Cardiac muscle cell (in vitro differentiated cells and primary cell): Measurements from ENCODE around the gene MCAM. TPM values are rescaled to one million over a fixed set of nuclear protein-coding genes. Genes with fewer than 3 reads are reported as not detected.

Experiments
- DNase-seq, 2 donors: peaks; one replicate each; pipeline versions ENCODE4 v3.0.0 to v3.0.0-alpha.2; 2010 to 2017; ENCODE audit warnings: low read depth in 1 of 2, low spot score in 1 of 2
- H3K27ac ChIP-seq: fragments of 200-600 bp; sonication (generic); 2 replicates; pipeline ENCODE4 v1.5.1; 2016
- H3K27me3 ChIP-seq: fragments of 200-600 bp; sonication (generic); 2 replicates; pipeline ENCODE4 v1.6.0; 2016; ENCODE audit warnings: control low read depth
- H3K36me3 ChIP-seq: fragments of 200-600 bp; sonication (generic); 2 replicates; pipeline ENCODE4 v1.5.1; 2016; ENCODE audit warnings: control low read depth
- H3K4me1 ChIP-seq: fragments of 200-600 bp; sonication (generic); 2 replicates; pipeline ENCODE4 v1.8.1; 2017; ENCODE audit warnings: low read depth, mild to moderate bottlenecking, mixed run types
- H3K4me3 ChIP-seq: fragments of 200-600 bp; sonication (generic); 2 replicates; pipeline ENCODE4 v1.5.1; 2016; ENCODE audit warnings: mild to moderate bottlenecking
- H3K9me3 ChIP-seq: fragments of 200-600 bp; sonication (generic); 2 replicates; pipeline ENCODE4 v1.5.1; 2017; ENCODE audit warnings: low read depth, mild to moderate bottlenecking, control low read depth
- polyA plus RNA-seq: library from polyadenylated mRNA; unstranded; fragments of >200 nt; fragmentation: Nextera tagmentation; extraction: Ambion mirVana; gene quantifications from 2 replicates; pipeline ENCODE4 v1.2.1, GENCODE V29; 2016
- total RNA-seq: library from RNA; depleted of rRNA; stranded (reverse); fragments of >200 nt; gene quantifications from 2 replicates; pipeline ENCODE4 v1.2.3, GENCODE V29; 2016
- TF ChIP-seq, protein P1 (sequence below): IDR thresholded peaks from 2 replicates; pipeline ENCODE4 v1.5.1; 2012; ENCODE audit warnings: low read depth, mild to moderate bottlenecking, low read length

MCAM gene
- total and polyA plus RNA-seq, 2 experiments from 2014 or later: 13.8 to 49.3 TPM

- TF ChIP-seq, protein P1, sequence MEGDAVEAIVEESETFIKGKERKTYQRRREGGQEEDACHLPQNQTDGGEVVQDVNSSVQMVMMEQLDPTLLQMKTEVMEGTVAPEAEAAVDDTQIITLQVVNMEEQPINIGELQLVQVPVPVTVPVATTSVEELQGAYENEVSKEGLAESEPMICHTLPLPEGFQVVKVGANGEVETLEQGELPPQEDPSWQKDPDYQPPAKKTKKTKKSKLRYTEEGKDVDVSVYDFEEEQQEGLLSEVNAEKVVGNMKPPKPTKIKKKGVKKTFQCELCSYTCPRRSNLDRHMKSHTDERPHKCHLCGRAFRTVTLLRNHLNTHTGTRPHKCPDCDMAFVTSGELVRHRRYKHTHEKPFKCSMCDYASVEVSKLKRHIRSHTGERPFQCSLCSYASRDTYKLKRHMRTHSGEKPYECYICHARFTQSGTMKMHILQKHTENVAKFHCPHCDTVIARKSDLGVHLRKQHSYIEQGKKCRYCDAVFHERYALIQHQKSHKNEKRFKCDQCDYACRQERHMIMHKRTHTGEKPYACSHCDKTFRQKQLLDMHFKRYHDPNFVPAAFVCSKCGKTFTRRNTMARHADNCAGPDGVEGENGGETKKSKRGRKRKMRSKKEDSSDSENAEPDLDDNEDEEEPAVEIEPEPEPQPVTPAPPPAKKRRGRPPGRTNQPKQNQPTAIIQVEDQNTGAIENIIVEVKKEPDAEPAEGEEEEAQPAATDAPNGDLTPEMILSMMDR: no peak
- H3K36me3 ChIP-seq: no peaks in the 10 kb centered on the region
These were observed 12.4 kb upstream of the MCAM start for GRCh38 chr11:119329320-119329719.

GRCh38 chr11:119324189-119324588 lies 7.3 kb upstream of the MCAM start:
- DNase-seq: no peak
- H3K36me3 ChIP-seq: no peaks in the 10 kb centered on the region
- H3K27me3 ChIP-seq: no peaks in the 10 kb centered on the region
- H3K27ac ChIP-seq: peak overlapping the region; percentile 77
- TF ChIP-seq, protein P1: no peak
- no peaks in the 10 kb centered on the region for H3K9me3 ChIP-seq
- peaks cover 33% of the 10 kb centered on the region for H3K4me1 ChIP-seq
- H3K4me3 ChIP-seq: no peak overlapping the region

More at GRCh38 chr11:119329320-119329719, 12.4 kb upstream of the MCAM start:
- DNase-seq: no peak
- Histone ChIP-seq H3K4me1 (peaks cover 4% of the 10 kb centered on the region), H3K27me3 (no peaks in the 10 kb centered on the region), H3K9me3 (no peaks in the 10 kb centered on the region), H3K4me3 (no peak overlapping the region), H3K27ac (no peak overlapping the region)

GRCh38 chr11:119323532-119324033 lies 6.7 kb upstream of the MCAM start:
- Histone ChIP-seq H3K4me3 (no peak overlapping the region), H3K4me1 (peaks cover 39% of the 10 kb centered on the region), H3K27me3 (no peaks in the 10 kb centered on the region), H3K36me3 (no peaks in the 10 kb centered on the region), H3K9me3 (no peaks in the 10 kb centered on the region), H3K27ac (peak overlapping the region; percentile 77)
- DNase-seq: peak; percentile 78 to 92
- TF ChIP-seq, protein P1: peak; percentile 79

DNA sequence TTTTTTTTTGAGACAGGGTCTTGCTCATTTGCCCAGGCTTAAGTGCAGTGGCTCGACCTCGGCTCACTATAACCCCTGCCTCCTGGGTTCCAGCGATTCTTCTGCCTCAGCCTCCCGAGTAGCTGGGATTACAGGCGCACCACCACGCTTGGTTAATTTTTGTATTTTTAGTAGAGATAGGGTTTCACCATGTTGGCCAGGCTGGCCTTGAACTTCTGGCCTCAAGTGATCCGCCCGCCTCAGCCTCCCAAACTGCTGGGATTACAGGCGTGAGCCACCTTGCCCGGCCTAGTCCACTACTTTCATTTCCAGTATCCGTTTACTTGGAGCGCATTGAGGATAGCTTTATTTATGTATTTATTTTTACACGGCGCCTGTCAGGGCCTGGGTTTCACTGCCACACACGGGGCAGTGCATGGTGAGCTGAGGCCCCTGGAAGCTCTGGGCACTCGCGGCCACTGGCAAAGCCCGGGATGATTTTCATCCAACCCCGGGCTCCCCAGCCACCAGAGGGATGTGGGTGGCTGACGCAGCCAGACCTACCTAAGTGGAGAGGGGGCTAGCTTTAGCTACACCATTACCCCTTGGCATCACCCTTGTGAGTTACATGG lies 6.1 kb upstream of the MCAM start:
- H3K9me3 ChIP-seq: no peaks in the 10 kb centered on the region
- TF ChIP-seq, protein P1: no peak
- H3K4me1 ChIP-seq: peaks cover 44% of the 10 kb centered on the region
- no peaks in the 10 kb centered on the region for H3K27me3 ChIP-seq
- no peak for DNase-seq
- no peak overlapping the region for H3K27ac ChIP-seq
- no peaks in the 10 kb centered on the region for H3K36me3 ChIP-seq
- no peak overlapping the region for H3K4me3 ChIP-seq

DNA sequence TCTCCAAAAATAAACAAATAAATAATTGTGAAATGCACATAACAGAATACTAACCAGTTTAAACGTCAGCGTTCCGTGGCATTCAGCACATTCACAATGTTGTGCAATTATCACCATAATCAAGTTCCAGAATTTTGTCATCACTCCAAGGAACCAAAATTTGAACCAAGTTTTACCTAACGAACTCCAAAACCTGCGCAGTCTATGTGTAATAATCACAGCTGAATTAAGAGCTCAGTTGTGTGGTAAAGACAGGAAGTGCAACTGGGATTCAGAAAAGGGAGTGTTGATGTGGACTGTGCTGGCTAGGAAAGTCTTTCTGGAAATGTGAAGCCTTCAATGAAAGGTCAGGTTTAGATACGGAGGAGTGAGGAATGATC lies 5.4 kb upstream of the MCAM start:
- no peak overlapping the region for H3K4me3 ChIP-seq
- H3K4me1 ChIP-seq: peaks cover 51% of the 10 kb centered on the region
- no peaks in the 10 kb centered on the region for H3K9me3 ChIP-seq
- H3K27me3 ChIP-seq: no peaks in the 10 kb centered on the region
- TF ChIP-seq, protein P1: no peak
- H3K27ac ChIP-seq: no peak overlapping the region
- no peaks in the 10 kb centered on the region for H3K36me3 ChIP-seq
- DNase-seq: peak in 1 of 2 donors; percentile 63
